ENCODE measurements around the gene LMX1B.

DNA sequence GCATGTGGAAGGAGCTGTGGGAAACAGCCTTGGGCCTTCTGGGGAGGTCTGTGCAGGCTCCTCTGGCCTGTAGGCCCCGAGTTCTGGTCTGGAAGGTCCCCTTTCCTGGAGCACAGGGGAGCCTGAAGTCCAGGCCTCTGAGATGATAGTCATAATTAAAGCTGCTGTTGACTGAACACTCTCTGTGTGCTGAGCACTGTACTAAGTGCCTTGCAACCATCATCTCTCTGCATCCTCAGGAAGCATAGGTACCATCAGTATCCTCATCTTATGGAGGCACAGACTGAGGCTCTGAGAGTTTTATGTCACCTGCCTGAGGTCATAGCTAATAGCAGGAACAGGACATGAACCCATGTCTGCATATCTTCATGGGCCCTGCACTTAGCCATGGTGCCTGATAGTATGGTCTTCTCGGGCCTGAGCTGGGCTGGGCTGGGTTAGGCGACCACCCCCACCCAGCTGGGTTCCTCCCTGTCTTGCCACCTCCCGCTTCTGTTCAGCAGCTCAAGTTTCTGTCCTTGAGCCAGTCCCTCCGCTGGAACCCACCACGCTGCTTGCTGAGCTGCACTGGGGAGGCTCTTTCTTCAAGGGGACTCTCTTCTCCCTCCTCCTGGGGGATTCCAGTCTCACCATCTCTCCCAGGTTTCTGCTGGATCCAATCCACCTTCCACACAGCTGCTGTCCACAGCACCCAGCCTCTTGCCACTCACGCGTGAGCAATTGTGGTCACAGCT, 27.6 kb downstream of the LMX1B start:
- TF ChIP-seq, protein P1, sequence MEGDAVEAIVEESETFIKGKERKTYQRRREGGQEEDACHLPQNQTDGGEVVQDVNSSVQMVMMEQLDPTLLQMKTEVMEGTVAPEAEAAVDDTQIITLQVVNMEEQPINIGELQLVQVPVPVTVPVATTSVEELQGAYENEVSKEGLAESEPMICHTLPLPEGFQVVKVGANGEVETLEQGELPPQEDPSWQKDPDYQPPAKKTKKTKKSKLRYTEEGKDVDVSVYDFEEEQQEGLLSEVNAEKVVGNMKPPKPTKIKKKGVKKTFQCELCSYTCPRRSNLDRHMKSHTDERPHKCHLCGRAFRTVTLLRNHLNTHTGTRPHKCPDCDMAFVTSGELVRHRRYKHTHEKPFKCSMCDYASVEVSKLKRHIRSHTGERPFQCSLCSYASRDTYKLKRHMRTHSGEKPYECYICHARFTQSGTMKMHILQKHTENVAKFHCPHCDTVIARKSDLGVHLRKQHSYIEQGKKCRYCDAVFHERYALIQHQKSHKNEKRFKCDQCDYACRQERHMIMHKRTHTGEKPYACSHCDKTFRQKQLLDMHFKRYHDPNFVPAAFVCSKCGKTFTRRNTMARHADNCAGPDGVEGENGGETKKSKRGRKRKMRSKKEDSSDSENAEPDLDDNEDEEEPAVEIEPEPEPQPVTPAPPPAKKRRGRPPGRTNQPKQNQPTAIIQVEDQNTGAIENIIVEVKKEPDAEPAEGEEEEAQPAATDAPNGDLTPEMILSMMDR (IDR thresholded peaks at IDR 0.05) = no peak
- TF ChIP-seq POLR2A (IDR thresholded peaks at IDR 0.05) = no peak

Data from stomach (tissue), 4 donors.